KMS-11 (cell line): ENCODE results near the gene IFI27L2.

Experiments used
- H2AFZ ChIP-seq: fragments of 200-600 bp; sonication (generic); 2 replicates; pipeline ENCODE4 v1.6.1; 2016; ENCODE audit warnings: antibody characterized with exemption, mixed run types, low read depth
- H3K27ac ChIP-seq: fragments of 200-600 bp; sonication (generic); 2 replicates; pipeline ENCODE4 v1.6.1; 2016; ENCODE audit warnings: mild to moderate bottlenecking, mixed run types
- H3K27me3 ChIP-seq: fragments of 200-600 bp; sonication (generic); 2 replicates; pipeline ENCODE4 v1.6.1; 2017; ENCODE audit warnings: mild to moderate bottlenecking, low read depth, mixed run types, moderate library complexity; ENCODE audit not compliant: insufficient read depth
- H3K36me3 ChIP-seq: fragments of 200-600 bp; sonication (generic); 2 replicates; pipeline ENCODE4 v1.6.1; 2017; ENCODE audit warnings: mild to moderate bottlenecking, mixed run types; ENCODE audit not compliant: insufficient read depth
- H3K4me1 ChIP-seq: fragments of 200-600 bp; sonication (generic); 2 replicates; pipeline ENCODE4 v1.6.1; 2016; ENCODE audit warnings: mild to moderate bottlenecking, low read depth, mixed run types; ENCODE audit not compliant: poor library complexity, severe bottlenecking
- H3K4me2 ChIP-seq: fragments of 200-600 bp; sonication (generic); 2 replicates; pipeline ENCODE4 v1.7.0; 2016; ENCODE audit warnings: mild to moderate bottlenecking, mixed run types
- H3K4me3 ChIP-seq: fragments of 200-600 bp; sonication (generic); IDR thresholded peaks from 2 replicates; pipeline ENCODE4 v1.6.1; 2017; ENCODE audit warnings: low read depth, low read length, mixed read lengths; ENCODE audit not compliant: insufficient read depth
- H3K79me2 ChIP-seq: fragments of 200-600 bp; sonication (generic); 2 replicates; pipeline ENCODE4 v1.6.1; 2016; ENCODE audit warnings: low read depth, mixed run types; ENCODE audit not compliant: insufficient read depth
- H3K9ac ChIP-seq: fragments of 200-600 bp; sonication (generic); 2 replicates; pipeline ENCODE4 v1.6.1; 2016; ENCODE audit warnings: mild to moderate bottlenecking, mixed run types
- H4K20me1 ChIP-seq: fragments of 200-600 bp; sonication (generic); 2 replicates; pipeline ENCODE4 v1.6.1; 2016; ENCODE audit warnings: mild to moderate bottlenecking, mixed run types; ENCODE audit not compliant: insufficient read depth
- CTCF ChIP-seq: fragments of 200-600 bp; sonication (generic); conservative IDR thresholded peaks from 2 replicates; pipeline ENCODE4 v1.6.1; 2017; ENCODE audit warnings: low read depth, mild to moderate bottlenecking, antibody characterized with exemption, low read length, moderate library complexity, mixed read lengths

The IFI27L2 gene

GRCh38 chr14:94115631-94116030 is 13.8 kb downstream of the IFI27L2 start:
- Histone ChIP-seq H4K20me1 (no peaks in the 10 kb centered on the region), H3K36me3 (no peaks in the 10 kb centered on the region), H2AFZ (no peak overlapping the region), H3K4me2 (no peak overlapping the region), H3K27ac (no peak overlapping the region), H3K9ac (no peak overlapping the region), H3K27me3 (no peaks in the 10 kb centered on the region), H3K4me1 (no peaks in the 10 kb centered on the region), H3K4me3 (no peak overlapping the region), H3K79me2 (no peaks in the 10 kb centered on the region)
- no peak for TF ChIP-seq CTCF

GRCh38 chr14:94115058-94115591 is 14.3 kb downstream of the IFI27L2 start:
- Histone ChIP-seq H3K4me1 (no peaks in the 10 kb centered on the region), H3K4me2 (no peak overlapping the region), H3K4me3 (no peak overlapping the region), H3K36me3 (no peaks in the 10 kb centered on the region), H3K27me3 (no peaks in the 10 kb centered on the region), H3K79me2 (no peaks in the 10 kb centered on the region), H3K27ac (no peak overlapping the region), H4K20me1 (no peaks in the 10 kb centered on the region), H2AFZ (no peak overlapping the region), H3K9ac (no peak overlapping the region)
- no peak for TF ChIP-seq CTCF

- H2AFZ ChIP-seq = no peak overlapping the region
- H3K27me3 ChIP-seq = no peaks in the 10 kb centered on the region
- no peak for TF ChIP-seq CTCF
- H4K20me1 ChIP-seq = no peaks in the 10 kb centered on the region
- no peak overlapping the region for H3K4me2 ChIP-seq
- no peaks in the 10 kb centered on the region for H3K79me2 ChIP-seq
- no peak overlapping the region for H3K9ac ChIP-seq
- H3K4me3 ChIP-seq = no peak overlapping the region
- no peaks in the 10 kb centered on the region for H3K36me3 ChIP-seq
- H3K27ac ChIP-seq = no peak overlapping the region
- H3K4me1 ChIP-seq = no peaks in the 10 kb centered on the region
These were observed 14.8 kb downstream of the IFI27L2 start for GRCh38 chr14:94114589-94115057.

GRCh38 chr14:94113908-94114588 is 15.4 kb downstream of the IFI27L2 start:
- Histone ChIP-seq H2AFZ (no peak overlapping the region), H3K27ac (no peak overlapping the region), H3K4me2 (no peak overlapping the region), H3K79me2 (no peaks in the 10 kb centered on the region), H3K36me3 (no peaks in the 10 kb centered on the region), H3K4me3 (no peak overlapping the region), H3K4me1 (no peaks in the 10 kb centered on the region), H3K27me3 (no peaks in the 10 kb centered on the region), H4K20me1 (no peaks in the 10 kb centered on the region), H3K9ac (no peak overlapping the region)
- no peak for TF ChIP-seq CTCF
